WTC11 (cell line): ENCODE data around the gene TEX19. TPM values are rescaled to one million over a fixed set of nuclear protein-coding genes. Genes with fewer than 3 reads are reported as not detected.

Experiments used
- ATAC-seq: fragments of 200-7000 bp; cut with Tn5 transposase; 2 replicates; pipeline ENCODE4 v1.10.0; 2021; ENCODE audit warnings: mild to moderate bottlenecking, moderate library complexity
- CTCF ChIA-PET: fragments of 300-600 bp; sonication (Branson Sonifier 250); formaldehyde crosslinking; loops from one replicate; lab custom pipeline; 2021; ENCODE audit warnings: antibody characterized with exemption; lab: Charles Lee
- POLR2A ChIA-PET: fragments of 350-600 bp; sonication (Branson Sonifier 250); formaldehyde crosslinking; loops from one replicate; lab custom pipeline; 2021; ENCODE audit warnings: antibody characterized with exemption; lab: Charles Lee
- DNase-seq: peaks from one replicate; pipeline ENCODE4 v3.0.0; 2021; ENCODE audit warnings: low spot score
- H3K27ac Mint-ChIP-seq: 2 replicates; pipeline ENCODE4 v1.8.0; 2021; ENCODE audit warnings: mixed read lengths
- H3K27me3 Mint-ChIP-seq: 2 replicates; pipeline ENCODE4 v1.8.0; 2021; ENCODE audit warnings: low read depth, mild to moderate bottlenecking, moderate library complexity, mixed read lengths
- H3K36me3 Mint-ChIP-seq: 2 replicates; pipeline ENCODE4 v1.8.0; 2021; ENCODE audit warnings: mixed read lengths
- H3K4me1 Mint-ChIP-seq: 2 replicates; pipeline ENCODE4 v1.8.0; 2022; ENCODE audit warnings: mixed read lengths
- H3K4me3 Mint-ChIP-seq: 2 replicates; pipeline ENCODE4 v1.8.0; 2021; ENCODE audit warnings: mild to moderate bottlenecking, moderate library complexity, mixed read lengths
- H3K9me3 Mint-ChIP-seq: 2 replicates; pipeline ENCODE4 v1.8.0; 2021; ENCODE audit warnings: mixed read lengths
- FOXJ3 ChIP-seq: sonication (generic); formaldehyde crosslinking; IDR thresholded peaks from 2 replicates; pipeline ENCODE4 v1.9.0; 2021; ENCODE audit warnings: missing genetic modification reagents, mild to moderate bottlenecking, borderline replicate concordance
- HMGA2 ChIP-seq: fragments of 250-450 bp; sonication (Bioruptor Pico); IDR thresholded peaks from 2 replicates; pipeline ENCODE4 v1.4.0; 2021; ENCODE audit warnings: mild to moderate bottlenecking, moderate library complexity
- NR2C2 ChIP-seq: sonication (generic); formaldehyde crosslinking; IDR thresholded peaks from 2 replicates; pipeline ENCODE4 v1.8.0; 2022; ENCODE audit warnings: mild to moderate bottlenecking, missing genetic modification reagents
- NR3C1 ChIP-seq: sonication (generic); formaldehyde crosslinking; conservative IDR thresholded peaks from 2 replicates; pipeline ENCODE4 v1.8.1; 2023; ENCODE audit warnings: low read depth, mild to moderate bottlenecking, missing genetic modification reagents
- RORB ChIP-seq: fragments of 250-450 bp; sonication (Bioruptor Pico); IDR thresholded peaks from 2 replicates; pipeline ENCODE4 v1.9.0; 2021; ENCODE audit warnings: mild to moderate bottlenecking
- SOX15 ChIP-seq: fragments of 250-450 bp; sonication (Bioruptor Pico); IDR thresholded peaks from 2 replicates; pipeline ENCODE4 v1.9.0; 2021; ENCODE audit warnings: mild to moderate bottlenecking
- TCF7 ChIP-seq: sonication (generic); formaldehyde crosslinking; IDR thresholded peaks from 2 replicates; pipeline ENCODE4 v1.8.0; 2022; ENCODE audit warnings: mild to moderate bottlenecking, low read depth, missing genetic modification reagents, moderate library complexity
- TEAD4 ChIP-seq: sonication (generic); formaldehyde crosslinking; IDR thresholded peaks from 2 replicates; pipeline ENCODE4 v1.8.0; 2022; ENCODE audit warnings: mild to moderate bottlenecking, missing genetic modification reagents
- ZBTB21 ChIP-seq: sonication (generic); formaldehyde crosslinking; IDR thresholded peaks from 2 replicates; pipeline ENCODE4 v1.8.1; 2023; ENCODE audit warnings: mild to moderate bottlenecking, missing genetic modification reagents, borderline replicate concordance
- ZNF232 ChIP-seq: sonication (generic); formaldehyde crosslinking; IDR thresholded peaks from 2 replicates; pipeline ENCODE4 v1.8.0; 2022; ENCODE audit warnings: mild to moderate bottlenecking, missing genetic modification reagents
- total RNA-seq: library from RNA; stranded (reverse); gene quantifications from 3 replicates; pipeline ENCODE4 v1.2.3, GENCODE V29; 2021
- TF ChIP-seq, protein P1 (sequence below): sonication (generic); formaldehyde crosslinking; conservative IDR thresholded peaks from 2 replicates; pipeline ENCODE4 v1.8.1; 2023; ENCODE audit warnings: mild to moderate bottlenecking, low read depth, missing genetic modification reagents, moderate library complexity
- TF ChIP-seq, protein P2 (sequence below): sonication (generic); formaldehyde crosslinking; IDR thresholded peaks from 2 replicates; pipeline ENCODE4 v1.8.0; 2022; ENCODE audit warnings: mild to moderate bottlenecking, missing genetic modification reagents
- TF ChIP-seq, protein P3 (sequence below): fragments of 250-450 bp; sonication (Bioruptor Pico); IDR thresholded peaks from 2 replicates; pipeline ENCODE4 v1.9.0; 2021; ENCODE audit warnings: mild to moderate bottlenecking
- TF ChIP-seq, protein P4 (sequence below): fragments of 250-450 bp; sonication (Bioruptor Pico); IDR thresholded peaks from 2 replicates; pipeline ENCODE4 v2.1.2; 2022; ENCODE audit warnings: mild to moderate bottlenecking, moderate library complexity
- TF ChIP-seq, protein P5 (sequence below): sonication (generic); formaldehyde crosslinking; IDR thresholded peaks from 2 replicates; pipeline ENCODE4 v1.8.0; 2023; ENCODE audit warnings: missing genetic modification reagents, mild to moderate bottlenecking, borderline replicate concordance

Gene TEX19
- total RNA-seq, 1 experiment from 2014 or later, result 1.4 TPM

DNA sequence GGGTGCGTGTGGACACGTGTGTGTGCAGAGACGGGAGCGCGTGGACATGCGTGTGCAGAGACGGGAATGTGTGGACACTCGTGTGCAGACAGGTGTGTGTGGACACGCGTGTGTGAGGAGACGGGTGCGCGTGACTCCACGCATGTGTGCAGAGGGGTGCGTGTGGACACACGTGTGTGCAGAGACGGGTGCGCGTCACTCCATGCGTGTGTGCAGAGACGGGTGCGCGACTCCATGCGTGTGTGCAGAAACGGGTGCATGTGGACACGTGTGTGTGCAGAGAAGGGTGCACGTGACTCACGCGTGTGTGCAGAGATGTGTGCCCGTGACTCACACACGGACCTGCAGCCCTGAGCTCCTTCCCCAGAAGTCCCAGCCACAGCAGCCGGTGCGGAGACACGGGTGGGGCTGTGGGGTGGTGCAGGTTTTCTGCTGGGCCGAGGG is 39.4 kb upstream of the TEX19 start:
- H3K27me3 Mint-ChIP-seq, result 0 out of 2 replicates have a peak, but pooled peaks cover 5% of the 10 kb centered on the region
- TF ChIP-seq, protein P1, sequence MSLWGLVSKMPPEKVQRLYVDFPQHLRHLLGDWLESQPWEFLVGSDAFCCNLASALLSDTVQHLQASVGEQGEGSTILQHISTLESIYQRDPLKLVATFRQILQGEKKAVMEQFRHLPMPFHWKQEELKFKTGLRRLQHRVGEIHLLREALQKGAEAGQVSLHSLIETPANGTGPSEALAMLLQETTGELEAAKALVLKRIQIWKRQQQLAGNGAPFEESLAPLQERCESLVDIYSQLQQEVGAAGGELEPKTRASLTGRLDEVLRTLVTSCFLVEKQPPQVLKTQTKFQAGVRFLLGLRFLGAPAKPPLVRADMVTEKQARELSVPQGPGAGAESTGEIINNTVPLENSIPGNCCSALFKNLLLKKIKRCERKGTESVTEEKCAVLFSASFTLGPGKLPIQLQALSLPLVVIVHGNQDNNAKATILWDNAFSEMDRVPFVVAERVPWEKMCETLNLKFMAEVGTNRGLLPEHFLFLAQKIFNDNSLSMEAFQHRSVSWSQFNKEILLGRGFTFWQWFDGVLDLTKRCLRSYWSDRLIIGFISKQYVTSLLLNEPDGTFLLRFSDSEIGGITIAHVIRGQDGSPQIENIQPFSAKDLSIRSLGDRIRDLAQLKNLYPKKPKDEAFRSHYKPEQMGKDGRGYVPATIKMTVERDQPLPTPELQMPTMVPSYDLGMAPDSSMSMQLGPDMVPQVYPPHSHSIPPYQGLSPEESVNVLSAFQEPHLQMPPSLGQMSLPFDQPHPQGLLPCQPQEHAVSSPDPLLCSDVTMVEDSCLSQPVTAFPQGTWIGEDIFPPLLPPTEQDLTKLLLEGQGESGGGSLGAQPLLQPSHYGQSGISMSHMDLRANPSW (CRISPR knock-in tag), result no peak
- TF ChIP-seq, protein P2, sequence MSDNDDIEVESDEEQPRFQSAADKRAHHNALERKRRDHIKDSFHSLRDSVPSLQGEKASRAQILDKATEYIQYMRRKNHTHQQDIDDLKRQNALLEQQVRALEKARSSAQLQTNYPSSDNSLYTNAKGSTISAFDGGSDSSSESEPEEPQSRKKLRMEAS (CRISPR knock-in tag), result no peak
- TF ChIP-seq, protein P3, sequence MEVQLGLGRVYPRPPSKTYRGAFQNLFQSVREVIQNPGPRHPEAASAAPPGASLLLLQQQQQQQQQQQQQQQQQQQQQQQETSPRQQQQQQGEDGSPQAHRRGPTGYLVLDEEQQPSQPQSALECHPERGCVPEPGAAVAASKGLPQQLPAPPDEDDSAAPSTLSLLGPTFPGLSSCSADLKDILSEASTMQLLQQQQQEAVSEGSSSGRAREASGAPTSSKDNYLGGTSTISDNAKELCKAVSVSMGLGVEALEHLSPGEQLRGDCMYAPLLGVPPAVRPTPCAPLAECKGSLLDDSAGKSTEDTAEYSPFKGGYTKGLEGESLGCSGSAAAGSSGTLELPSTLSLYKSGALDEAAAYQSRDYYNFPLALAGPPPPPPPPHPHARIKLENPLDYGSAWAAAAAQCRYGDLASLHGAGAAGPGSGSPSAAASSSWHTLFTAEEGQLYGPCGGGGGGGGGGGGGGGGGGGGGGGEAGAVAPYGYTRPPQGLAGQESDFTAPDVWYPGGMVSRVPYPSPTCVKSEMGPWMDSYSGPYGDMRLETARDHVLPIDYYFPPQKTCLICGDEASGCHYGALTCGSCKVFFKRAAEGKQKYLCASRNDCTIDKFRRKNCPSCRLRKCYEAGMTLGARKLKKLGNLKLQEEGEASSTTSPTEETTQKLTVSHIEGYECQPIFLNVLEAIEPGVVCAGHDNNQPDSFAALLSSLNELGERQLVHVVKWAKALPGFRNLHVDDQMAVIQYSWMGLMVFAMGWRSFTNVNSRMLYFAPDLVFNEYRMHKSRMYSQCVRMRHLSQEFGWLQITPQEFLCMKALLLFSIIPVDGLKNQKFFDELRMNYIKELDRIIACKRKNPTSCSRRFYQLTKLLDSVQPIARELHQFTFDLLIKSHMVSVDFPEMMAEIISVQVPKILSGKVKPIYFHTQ (CRISPR knock-in tag), result no peak
- TF ChIP-seq ZBTB21, result no peak
- TF ChIP-seq, protein P4, sequence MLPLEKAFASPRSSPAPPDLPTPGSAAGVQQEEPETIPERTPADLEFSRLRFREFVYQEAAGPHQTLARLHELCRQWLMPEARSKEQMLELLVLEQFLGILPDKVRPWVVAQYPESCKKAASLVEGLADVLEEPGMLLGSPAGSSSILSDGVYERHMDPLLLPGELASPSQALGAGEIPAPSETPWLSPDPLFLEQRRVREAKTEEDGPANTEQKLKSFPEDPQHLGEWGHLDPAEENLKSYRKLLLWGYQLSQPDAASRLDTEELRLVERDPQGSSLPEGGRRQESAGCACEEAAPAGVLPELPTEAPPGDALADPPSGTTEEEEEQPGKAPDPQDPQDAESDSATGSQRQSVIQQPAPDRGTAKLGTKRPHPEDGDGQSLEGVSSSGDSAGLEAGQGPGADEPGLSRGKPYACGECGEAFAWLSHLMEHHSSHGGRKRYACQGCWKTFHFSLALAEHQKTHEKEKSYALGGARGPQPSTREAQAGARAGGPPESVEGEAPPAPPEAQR (CRISPR knock-in tag), result no peak
- TF ChIP-seq TEAD4 (CRISPR knock-in tag), result no peak
- TF ChIP-seq RORB (CRISPR knock-in tag), result no peak
- no peak for TF ChIP-seq NR2C2 (CRISPR knock-in tag)
- TF ChIP-seq FOXJ3 (CRISPR knock-in tag), result no peak
- no peak for TF ChIP-seq TCF7 (CRISPR knock-in tag)
- TF ChIP-seq ZNF232 (CRISPR knock-in tag), result no peak
- TF ChIP-seq, protein P5, sequence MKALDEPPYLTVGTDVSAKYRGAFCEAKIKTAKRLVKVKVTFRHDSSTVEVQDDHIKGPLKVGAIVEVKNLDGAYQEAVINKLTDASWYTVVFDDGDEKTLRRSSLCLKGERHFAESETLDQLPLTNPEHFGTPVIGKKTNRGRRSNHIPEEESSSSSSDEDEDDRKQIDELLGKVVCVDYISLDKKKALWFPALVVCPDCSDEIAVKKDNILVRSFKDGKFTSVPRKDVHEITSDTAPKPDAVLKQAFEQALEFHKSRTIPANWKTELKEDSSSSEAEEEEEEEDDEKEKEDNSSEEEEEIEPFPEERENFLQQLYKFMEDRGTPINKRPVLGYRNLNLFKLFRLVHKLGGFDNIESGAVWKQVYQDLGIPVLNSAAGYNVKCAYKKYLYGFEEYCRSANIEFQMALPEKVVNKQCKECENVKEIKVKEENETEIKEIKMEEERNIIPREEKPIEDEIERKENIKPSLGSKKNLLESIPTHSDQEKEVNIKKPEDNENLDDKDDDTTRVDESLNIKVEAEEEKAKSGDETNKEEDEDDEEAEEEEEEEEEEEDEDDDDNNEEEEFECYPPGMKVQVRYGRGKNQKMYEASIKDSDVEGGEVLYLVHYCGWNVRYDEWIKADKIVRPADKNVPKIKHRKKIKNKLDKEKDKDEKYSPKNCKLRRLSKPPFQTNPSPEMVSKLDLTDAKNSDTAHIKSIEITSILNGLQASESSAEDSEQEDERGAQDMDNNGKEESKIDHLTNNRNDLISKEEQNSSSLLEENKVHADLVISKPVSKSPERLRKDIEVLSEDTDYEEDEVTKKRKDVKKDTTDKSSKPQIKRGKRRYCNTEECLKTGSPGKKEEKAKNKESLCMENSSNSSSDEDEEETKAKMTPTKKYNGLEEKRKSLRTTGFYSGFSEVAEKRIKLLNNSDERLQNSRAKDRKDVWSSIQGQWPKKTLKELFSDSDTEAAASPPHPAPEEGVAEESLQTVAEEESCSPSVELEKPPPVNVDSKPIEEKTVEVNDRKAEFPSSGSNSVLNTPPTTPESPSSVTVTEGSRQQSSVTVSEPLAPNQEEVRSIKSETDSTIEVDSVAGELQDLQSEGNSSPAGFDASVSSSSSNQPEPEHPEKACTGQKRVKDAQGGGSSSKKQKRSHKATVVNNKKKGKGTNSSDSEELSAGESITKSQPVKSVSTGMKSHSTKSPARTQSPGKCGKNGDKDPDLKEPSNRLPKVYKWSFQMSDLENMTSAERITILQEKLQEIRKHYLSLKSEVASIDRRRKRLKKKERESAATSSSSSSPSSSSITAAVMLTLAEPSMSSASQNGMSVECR (CRISPR knock-in tag), result no peak
- no peak for TF ChIP-seq NR3C1 (CRISPR knock-in tag)
- no peak for TF ChIP-seq SOX15 (CRISPR knock-in tag)
- no peak for TF ChIP-seq HMGA2
- TF ChIP-seq, all 79 proteins: peak for 0
- Mint-ChIP-seq H3K4me1 (peaks cover 5% of the 10 kb centered on the region), H3K36me3 (no peaks in the 10 kb centered on the region), H3K9me3 (no peaks in the 10 kb centered on the region), H3K27ac (no peak overlapping the region), H3K4me3 (no peak overlapping the region)
- DNase-seq (no peak), ATAC-seq (no peak)
- ChIA-PET POLR2A (no interaction called here), CTCF (no interaction called here)
